GM12891 (cell line): ENCODE data around the gene CTBP2.

ENCODE experiments used
- PAX5 ChIP-seq: IDR thresholded peaks from 2 replicates; pipeline ENCODE4 v1.6.1; 2011; ENCODE audit warnings: low read length, moderate library complexity, mild to moderate bottlenecking; ENCODE audit not compliant: insufficient read depth, severe bottlenecking
- POLR2A ChIP-seq: IDR thresholded peaks from 2 replicates; pipeline ENCODE4 v1.6.1; 2011; ENCODE audit warnings: low read depth, low read length, control low read depth
- POLR2AphosphoS5 ChIP-seq: IDR thresholded peaks from 2 replicates; pipeline ENCODE4 v1.6.1; 2011; ENCODE audit warnings: low read depth, low read length, control low read depth
- SPI1 ChIP-seq: IDR thresholded peaks from 2 replicates; pipeline ENCODE4 v1.6.1; 2011; ENCODE audit warnings: low read depth, low read length, control low read depth
- TAF1 ChIP-seq: IDR thresholded peaks from 2 replicates; pipeline ENCODE4 v1.6.1; 2011; ENCODE audit warnings: low read depth, low read length, control low read depth

GRCh38 chr10:125038637-125039036 lies 121.7 kb downstream of the CTBP2 start:
- TF ChIP-seq POLR2AphosphoS5 (no peak), POLR2A (no peak), TAF1 (no peak), PAX5 (no peak), SPI1 (no peak)
